ENCODE results near the gene LEP. TPM values are rescaled to one million over a fixed set of nuclear protein-coding genes. Genes with fewer than 3 reads are reported as not detected.

LEP gene
- total and polyA plus RNA-seq, 2 donors (not counting 1 experiment from before 2014, with no cell fraction given): not detected

- Histone ChIP-seq H3K79me2 (ENCODE audit: control insufficient read depth, insufficient read depth, low read length) (no peaks in the 10 kb centered on the region), H3K27me3 (replicated peaks in 1 of 4; ENCODE audit: control extremely low read depth in 1 of 4, control insufficient read depth in 3 of 4, insufficient read depth in 4 of 4, low read length in 3 of 4) (peaks cover 0 to 15% (median 7%) of the 10 kb centered on the region in 4 experiments), H2AFZ (ENCODE audit: insufficient read depth, low read depth, low read length, poor library complexity, severe bottlenecking) (no peak overlapping the region), H3K9me3 (ENCODE audit: control extremely low read depth in 1 of 3, control insufficient read depth in 2 of 3, insufficient read depth in 1 of 3, low read length in 2 of 3) (peaks cover 0 to 22% (median 0%) of the 10 kb centered on the region in 3 donors), H3K4me3 (ENCODE audit: control extremely low read depth in 1 of 5, extremely low read depth in 1 of 5, insufficient read depth in 1 of 5, low read depth in 2 of 5, low read length in 4 of 5) (no peak overlapping the region), H3K36me3 (replicated peaks in 1 of 2; ENCODE audit: control extremely low read depth in 1 of 2, control insufficient read depth in 1 of 2, extremely low read depth in 1 of 2, insufficient read depth in 2 of 2, low read length in 1 of 2) (no peaks in the 10 kb centered on the region), H4K20me1 (ENCODE audit: control insufficient read depth, insufficient read depth, low read length, poor library complexity, severe bottlenecking) (no peaks in the 10 kb centered on the region), H3K4me2 (replicated peaks; ENCODE audit: low read depth, low read length, poor library complexity, severe bottlenecking) (no peak overlapping the region), H3K4me1 (ENCODE audit: control insufficient read depth in 2 of 2, insufficient read depth in 2 of 2, low read length in 2 of 2) (no peaks in the 10 kb centered on the region), H3K9ac (ENCODE audit: low read length) (no peak overlapping the region), H3K27ac (ENCODE audit: low read length in 2 of 2) (no peak overlapping the region)
- ATAC-seq (ENCODE audit: low read depth) (no peak), DNase-seq (no peak)
- no peak overlapping the region for H3K4me3 Mint-ChIP-seq
- peaks cover 25% of the 10 kb centered on the region for H3K27me3 Mint-ChIP-seq
- CTCF ChIA-PET: interaction anchor here (0.6 kb wide), 1 partner anchor 1968 kb away, joined by 3 read pairs; no protein-coding TSS in a partner anchor
- POLR2A ChIA-PET: no interaction called here
- intact Hi-C loops (cut with micrococcal nuclease): no loop called here
- 89% methylated on average over 2 of the region's 3 CpGs for WGBS (ENCODE audit: insufficient coverage)
- H3K27ac Mint-ChIP-seq: no peak overlapping the region
- no peak for TF ChIP-seq CTCF (IDR thresholded peaks at IDR 0.05)
- TF ChIP-seq EZH2 (IDR thresholded peaks at IDR 0.05; ENCODE audit: borderline replicate concordance, insufficient read depth, low read depth, low read length, poor library complexity, severe bottlenecking): no peak
- H3K9me3 Mint-ChIP-seq (ENCODE audit: insufficient read depth): no peaks in the 10 kb centered on the region
- H3K4me1 Mint-ChIP-seq: no peaks in the 10 kb centered on the region
Observed at GRCh38 chr7:128244861-128245260, 3.8 kb downstream of the LEP start.

GRCh38 chr7:128247108-128247507, 6.0 kb downstream of the LEP start:
- no peak overlapping the region for H3K4me3 ChIP-seq (ENCODE audit: control extremely low read depth in 1 of 5, extremely low read depth in 1 of 5, insufficient read depth in 1 of 5, low read depth in 2 of 5, low read length in 4 of 5)
- H3K79me2 ChIP-seq (ENCODE audit: control insufficient read depth, insufficient read depth, low read length): no peaks in the 10 kb centered on the region
- no peaks in the 10 kb centered on the region for H3K36me3 ChIP-seq (replicated peaks in 1 of 2; ENCODE audit: control extremely low read depth in 1 of 2, control insufficient read depth in 1 of 2, extremely low read depth in 1 of 2, insufficient read depth in 2 of 2, low read length in 1 of 2)
- peaks cover 0 to 5% (median 3%) of the 10 kb centered on the region in 4 experiments for H3K27me3 ChIP-seq (replicated peaks in 1 of 4; ENCODE audit: control extremely low read depth in 1 of 4, control insufficient read depth in 3 of 4, insufficient read depth in 4 of 4, low read length in 3 of 4)
- TF ChIP-seq CTCF (IDR thresholded peaks at IDR 0.05) (no peak), EZH2 (IDR thresholded peaks at IDR 0.05; ENCODE audit: borderline replicate concordance, insufficient read depth, low read depth, low read length, poor library complexity, severe bottlenecking) (no peak)
- 87% methylated on average over 3 of the region's 5 CpGs for WGBS (ENCODE audit: insufficient coverage)
- no peaks in the 10 kb centered on the region for H3K9me3 Mint-ChIP-seq (ENCODE audit: insufficient read depth)
- no peak overlapping the region for H3K4me3 Mint-ChIP-seq
- H3K4me2 ChIP-seq (replicated peaks; ENCODE audit: low read depth, low read length, poor library complexity, severe bottlenecking): no peak overlapping the region
- intact Hi-C loops (cut with micrococcal nuclease): no loop called here
- no peak for DNase-seq
- H3K27me3 Mint-ChIP-seq: peaks cover 23% of the 10 kb centered on the region
- ChIA-PET CTCF (no interaction called here), POLR2A (no interaction called here)
- ATAC-seq (ENCODE audit: low read depth): no peak
- no peaks in the 10 kb centered on the region for H4K20me1 ChIP-seq (ENCODE audit: control insufficient read depth, insufficient read depth, low read length, poor library complexity, severe bottlenecking)
- no peaks in the 10 kb centered on the region for H3K4me1 ChIP-seq (ENCODE audit: control insufficient read depth in 2 of 2, insufficient read depth in 2 of 2, low read length in 2 of 2)
- H2AFZ ChIP-seq (ENCODE audit: insufficient read depth, low read depth, low read length, poor library complexity, severe bottlenecking): no peak overlapping the region
- no peak overlapping the region for H3K9ac ChIP-seq (ENCODE audit: low read length)
- no peak overlapping the region for H3K27ac Mint-ChIP-seq
- H3K9me3 ChIP-seq (ENCODE audit: control extremely low read depth in 1 of 3, control insufficient read depth in 2 of 3, insufficient read depth in 1 of 3, low read length in 2 of 3): peaks cover 0 to 6% (median 0%) of the 10 kb centered on the region in 3 donors
- H3K27ac ChIP-seq (ENCODE audit: low read length in 2 of 2): no peak overlapping the region
- no peaks in the 10 kb centered on the region for H3K4me1 Mint-ChIP-seq

Measured in B cell (primary cell).